Mesodermal cell (in vitro differentiated cells): ENCODE measurements around the gene TBX4.

Source experiments
- H3K27ac ChIP-seq: 2 replicates; pipeline ENCODE4 v1.7.0; 2013; ENCODE audit warnings: mild to moderate bottlenecking, low read depth, low read length, moderate library complexity; ENCODE audit not compliant: severe bottlenecking
- H3K36me3 ChIP-seq: 2 replicates; pipeline ENCODE4 v1.7.1; 2013; ENCODE audit warnings: mild to moderate bottlenecking, low read length, moderate library complexity; ENCODE audit not compliant: control insufficient read depth, insufficient read depth
- H3K4me1 ChIP-seq: one replicate; pipeline ENCODE4 v1.7.1; 2013; ENCODE audit warnings: mild to moderate bottlenecking, low read length; ENCODE audit not compliant: insufficient read depth, control insufficient read depth, poor library complexity, severe bottlenecking
- H3K4me3 ChIP-seq: 2 replicates; pipeline ENCODE4 v1.7.0; 2013; ENCODE audit warnings: low read length, control low read depth, mild to moderate bottlenecking; ENCODE audit not compliant: insufficient read depth, poor library complexity, severe bottlenecking; ENCODE audit errors: extremely low read depth
- H3K9me3 ChIP-seq: 2 replicates; pipeline ENCODE4 v1.7.1; 2013; ENCODE audit warnings: mild to moderate bottlenecking, low read length, moderate library complexity; ENCODE audit not compliant: control insufficient read depth
- WGBS, 2 experiments: methylation state at CpG; one replicate each; pipeline ENCODE4 v1.1.5; 2013; ENCODE audit warnings: missing lambda C conversion rate in 2 of 2; ENCODE audit not compliant: insufficient coverage in 2 of 2; 5-methylcytosine and 5-hydroxymethylcytosine counted together

Gene TBX4

GRCh38 chr17:61480414-61480807 lies 28.2 kb downstream of the TBX4 start:
- Histone ChIP-seq H3K27ac (no peak overlapping the region), H3K4me3 (no peak overlapping the region), H3K4me1 (peaks cover 18% of the 10 kb centered on the region), H3K36me3 (no peaks in the 10 kb centered on the region), H3K9me3 (no peaks in the 10 kb centered on the region)
- WGBS, 2 experiments: 71 to 78% methylated on average over 3 of the region's 5 CpGs

- H3K4me3 ChIP-seq: no peak overlapping the region
- H3K27ac ChIP-seq: no peak overlapping the region
- no peaks in the 10 kb centered on the region for H3K9me3 ChIP-seq
- 94 to 96% methylated on average over 3 of the region's 5 CpGs for WGBS, 2 experiments
- H3K36me3 ChIP-seq: no peaks in the 10 kb centered on the region
- peaks cover 17% of the 10 kb centered on the region for H3K4me1 ChIP-seq
Measured at GRCh38 chr17:61481421-61481820, 29.2 kb downstream of the TBX4 start.

GRCh38 chr17:61482467-61482866 lies 30.2 kb downstream of the TBX4 start:
- Histone ChIP-seq H3K4me1 (peaks cover 12% of the 10 kb centered on the region), H3K36me3 (no peaks in the 10 kb centered on the region), H3K4me3 (no peak overlapping the region), H3K27ac (no peak overlapping the region), H3K9me3 (no peaks in the 10 kb centered on the region)
- 92 to 95% methylated on average over 8 of the region's 8 CpGs for WGBS, 2 experiments

GRCh38 chr17:61483778-61484116 lies 31.5 kb downstream of the TBX4 start:
- Histone ChIP-seq H3K27ac (no peak overlapping the region), H3K36me3 (no peaks in the 10 kb centered on the region), H3K4me3 (no peak overlapping the region), H3K4me1 (peaks cover 12% of the 10 kb centered on the region), H3K9me3 (no peaks in the 10 kb centered on the region)
- 94 to 100% methylated on average over 1 to 2 of the region's 2 CpGs for WGBS, 2 experiments

- Histone ChIP-seq H3K9me3 (no peaks in the 10 kb centered on the region), H3K4me1 (peaks cover 12% of the 10 kb centered on the region), H3K27ac (no peak overlapping the region), H3K36me3 (no peaks in the 10 kb centered on the region), H3K4me3 (no peak overlapping the region)
- 94 to 100% methylated on average over 5 of the region's 5 CpGs for WGBS, 2 experiments
Measured at GRCh38 chr17:61484174-61484573, 32.0 kb downstream of the TBX4 start.

GRCh38 chr17:61485067-61485775 lies 33.0 kb downstream of the TBX4 start:
- H3K9me3 ChIP-seq: no peaks in the 10 kb centered on the region
- 94 to 95% methylated on average over 5 to 6 of the region's 8 CpGs for WGBS, 2 experiments
- H3K27ac ChIP-seq: no peak overlapping the region

GRCh38 chr17:61486135-61487120 lies 34.2 kb downstream of the TBX4 start:
- no peaks in the 10 kb centered on the region for H3K36me3 ChIP-seq
- WGBS, 2 experiments: 52 to 56% methylated on average over 16 to 17 of the region's 22 CpGs
- H3K9me3 ChIP-seq: no peaks in the 10 kb centered on the region
- H3K4me1 ChIP-seq: peaks cover 12% of the 10 kb centered on the region
- H3K27ac ChIP-seq: peak overlapping the region; percentile 51
- H3K4me3 ChIP-seq: no peak overlapping the region

More at GRCh38 chr17:61485067-61485775, 33.0 kb downstream of the TBX4 start:
- peaks cover 12% of the 10 kb centered on the region for H3K4me1 ChIP-seq
- no peak overlapping the region for H3K4me3 ChIP-seq
- H3K36me3 ChIP-seq: no peaks in the 10 kb centered on the region

GRCh38 chr17:61487161-61487988 lies 35.2 kb downstream of the TBX4 start:
- WGBS, 2 experiments: 85 to 87% methylated on average over 23 to 28 of the region's 28 CpGs
- H3K27ac ChIP-seq: peak overlapping the region; percentile 51

GRCh38 chr17:61487989-61488595 lies 35.9 kb downstream of the TBX4 start:
- no peak overlapping the region for H3K4me3 ChIP-seq
- no peaks in the 10 kb centered on the region for H3K9me3 ChIP-seq
- peaks cover 17% of the 10 kb centered on the region for H3K4me1 ChIP-seq
- H3K27ac ChIP-seq: peak overlapping the region; percentile 51
- 85 to 92% methylated on average over 8 to 9 of the region's 9 CpGs for WGBS, 2 experiments
- H3K36me3 ChIP-seq: no peaks in the 10 kb centered on the region

More at GRCh38 chr17:61487161-61487988, 35.2 kb downstream of the TBX4 start:
- no peak overlapping the region for H3K4me3 ChIP-seq
- H3K4me1 ChIP-seq: peaks cover 12% of the 10 kb centered on the region
- H3K9me3 ChIP-seq: no peaks in the 10 kb centered on the region
- H3K36me3 ChIP-seq: no peaks in the 10 kb centered on the region
